Measurements from ENCODE around the gene ALOXE3. TPM values are rescaled to one million over a fixed set of nuclear protein-coding genes. Genes with fewer than 3 reads are reported as not detected.

ALOXE3 gene
- total and polyA plus RNA-seq, 2 of the 8 experiments (the other 6 are each of a cell fraction or from before 2014, with no cell fraction given), result 0.26 TPM; not detected in 1

DNA sequence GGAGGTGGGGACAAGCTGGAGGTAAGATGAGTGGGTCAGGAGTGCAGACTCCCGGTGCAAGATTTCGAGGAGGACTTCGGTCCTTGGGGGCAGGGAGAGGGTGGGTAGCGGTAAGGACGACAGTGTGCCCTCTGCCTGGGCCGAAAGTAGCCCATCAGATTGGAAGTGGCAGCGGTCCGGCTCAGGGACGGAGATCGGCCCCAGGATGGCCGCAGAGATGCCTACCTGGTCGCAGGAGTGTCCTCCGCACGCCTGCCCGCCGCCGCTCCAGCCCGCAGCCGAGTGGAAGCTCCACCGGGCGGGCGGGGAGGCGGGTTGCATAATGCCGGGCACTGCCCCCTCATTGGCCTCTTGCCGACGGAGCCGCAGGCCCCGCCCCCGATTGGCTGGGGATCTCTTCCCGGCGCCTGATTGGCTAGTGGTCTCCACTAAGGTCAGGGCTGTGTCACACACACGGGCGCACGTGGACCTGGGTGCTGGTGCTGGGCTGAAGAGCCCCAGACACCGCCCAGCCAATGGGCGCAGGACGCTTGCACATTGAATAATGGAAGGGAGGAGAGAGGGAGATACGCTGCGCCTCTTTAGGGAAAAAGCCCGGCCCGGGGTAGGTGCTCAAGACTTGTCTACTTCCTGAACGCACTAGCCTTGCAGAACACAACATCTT, 33.9 kb upstream of the ALOXE3 start, which contains the start of gene PER1 (continued):
- TF ChIP-seq, protein P1, sequence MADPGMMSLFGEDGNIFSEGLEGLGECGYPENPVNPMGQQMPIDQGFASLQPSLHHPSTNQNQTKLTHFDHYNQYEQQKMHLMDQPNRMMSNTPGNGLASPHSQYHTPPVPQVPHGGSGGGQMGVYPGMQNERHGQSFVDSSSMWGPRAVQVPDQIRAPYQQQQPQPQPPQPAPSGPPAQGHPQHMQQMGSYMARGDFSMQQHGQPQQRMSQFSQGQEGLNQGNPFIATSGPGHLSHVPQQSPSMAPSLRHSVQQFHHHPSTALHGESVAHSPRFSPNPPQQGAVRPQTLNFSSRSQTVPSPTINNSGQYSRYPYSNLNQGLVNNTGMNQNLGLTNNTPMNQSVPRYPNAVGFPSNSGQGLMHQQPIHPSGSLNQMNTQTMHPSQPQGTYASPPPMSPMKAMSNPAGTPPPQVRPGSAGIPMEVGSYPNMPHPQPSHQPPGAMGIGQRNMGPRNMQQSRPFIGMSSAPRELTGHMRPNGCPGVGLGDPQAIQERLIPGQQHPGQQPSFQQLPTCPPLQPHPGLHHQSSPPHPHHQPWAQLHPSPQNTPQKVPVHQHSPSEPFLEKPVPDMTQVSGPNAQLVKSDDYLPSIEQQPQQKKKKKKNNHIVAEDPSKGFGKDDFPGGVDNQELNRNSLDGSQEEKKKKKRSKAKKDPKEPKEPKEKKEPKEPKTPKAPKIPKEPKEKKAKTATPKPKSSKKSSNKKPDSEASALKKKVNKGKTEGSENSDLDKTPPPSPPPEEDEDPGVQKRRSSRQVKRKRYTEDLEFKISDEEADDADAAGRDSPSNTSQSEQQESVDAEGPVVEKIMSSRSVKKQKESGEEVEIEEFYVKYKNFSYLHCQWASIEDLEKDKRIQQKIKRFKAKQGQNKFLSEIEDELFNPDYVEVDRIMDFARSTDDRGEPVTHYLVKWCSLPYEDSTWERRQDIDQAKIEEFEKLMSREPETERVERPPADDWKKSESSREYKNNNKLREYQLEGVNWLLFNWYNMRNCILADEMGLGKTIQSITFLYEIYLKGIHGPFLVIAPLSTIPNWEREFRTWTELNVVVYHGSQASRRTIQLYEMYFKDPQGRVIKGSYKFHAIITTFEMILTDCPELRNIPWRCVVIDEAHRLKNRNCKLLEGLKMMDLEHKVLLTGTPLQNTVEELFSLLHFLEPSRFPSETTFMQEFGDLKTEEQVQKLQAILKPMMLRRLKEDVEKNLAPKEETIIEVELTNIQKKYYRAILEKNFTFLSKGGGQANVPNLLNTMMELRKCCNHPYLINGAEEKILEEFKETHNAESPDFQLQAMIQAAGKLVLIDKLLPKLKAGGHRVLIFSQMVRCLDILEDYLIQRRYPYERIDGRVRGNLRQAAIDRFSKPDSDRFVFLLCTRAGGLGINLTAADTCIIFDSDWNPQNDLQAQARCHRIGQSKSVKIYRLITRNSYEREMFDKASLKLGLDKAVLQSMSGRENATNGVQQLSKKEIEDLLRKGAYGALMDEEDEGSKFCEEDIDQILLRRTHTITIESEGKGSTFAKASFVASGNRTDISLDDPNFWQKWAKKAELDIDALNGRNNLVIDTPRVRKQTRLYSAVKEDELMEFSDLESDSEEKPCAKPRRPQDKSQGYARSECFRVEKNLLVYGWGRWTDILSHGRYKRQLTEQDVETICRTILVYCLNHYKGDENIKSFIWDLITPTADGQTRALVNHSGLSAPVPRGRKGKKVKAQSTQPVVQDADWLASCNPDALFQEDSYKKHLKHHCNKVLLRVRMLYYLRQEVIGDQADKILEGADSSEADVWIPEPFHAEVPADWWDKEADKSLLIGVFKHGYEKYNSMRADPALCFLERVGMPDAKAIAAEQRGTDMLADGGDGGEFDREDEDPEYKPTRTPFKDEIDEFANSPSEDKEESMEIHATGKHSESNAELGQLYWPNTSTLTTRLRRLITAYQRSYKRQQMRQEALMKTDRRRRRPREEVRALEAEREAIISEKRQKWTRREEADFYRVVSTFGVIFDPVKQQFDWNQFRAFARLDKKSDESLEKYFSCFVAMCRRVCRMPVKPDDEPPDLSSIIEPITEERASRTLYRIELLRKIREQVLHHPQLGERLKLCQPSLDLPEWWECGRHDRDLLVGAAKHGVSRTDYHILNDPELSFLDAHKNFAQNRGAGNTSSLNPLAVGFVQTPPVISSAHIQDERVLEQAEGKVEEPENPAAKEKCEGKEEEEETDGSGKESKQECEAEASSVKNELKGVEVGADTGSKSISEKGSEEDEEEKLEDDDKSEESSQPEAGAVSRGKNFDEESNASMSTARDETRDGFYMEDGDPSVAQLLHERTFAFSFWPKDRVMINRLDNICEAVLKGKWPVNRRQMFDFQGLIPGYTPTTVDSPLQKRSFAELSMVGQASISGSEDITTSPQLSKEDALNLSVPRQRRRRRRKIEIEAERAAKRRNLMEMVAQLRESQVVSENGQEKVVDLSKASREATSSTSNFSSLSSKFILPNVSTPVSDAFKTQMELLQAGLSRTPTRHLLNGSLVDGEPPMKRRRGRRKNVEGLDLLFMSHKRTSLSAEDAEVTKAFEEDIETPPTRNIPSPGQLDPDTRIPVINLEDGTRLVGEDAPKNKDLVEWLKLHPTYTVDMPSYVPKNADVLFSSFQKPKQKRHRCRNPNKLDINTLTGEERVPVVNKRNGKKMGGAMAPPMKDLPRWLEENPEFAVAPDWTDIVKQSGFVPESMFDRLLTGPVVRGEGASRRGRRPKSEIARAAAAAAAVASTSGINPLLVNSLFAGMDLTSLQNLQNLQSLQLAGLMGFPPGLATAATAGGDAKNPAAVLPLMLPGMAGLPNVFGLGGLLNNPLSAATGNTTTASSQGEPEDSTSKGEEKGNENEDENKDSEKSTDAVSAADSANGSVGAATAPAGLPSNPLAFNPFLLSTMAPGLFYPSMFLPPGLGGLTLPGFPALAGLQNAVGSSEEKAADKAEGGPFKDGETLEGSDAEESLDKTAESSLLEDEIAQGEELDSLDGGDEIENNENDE (IDR thresholded peaks at IDR 0.05; ENCODE audit: insufficient replicate concordance, low read length), result no peak
- TF ChIP-seq CHD2 (IDR thresholded peaks at IDR 0.05; ENCODE audit: low read length) (no peak), RXRA (IDR thresholded peaks at IDR 0.05; ENCODE audit: insufficient read depth, low read depth, low read length) (no peak), SRF (IDR thresholded peaks at IDR 0.05; ENCODE audit: low read depth, low read length) (peak; percentile 14; the same call in 1 of the 2 replicates), BACH1 (IDR thresholded peaks at IDR 0.05; ENCODE audit: low read length) (peak; percentile 32; the same call in 1 of the 2 replicates), RFX5 (IDR thresholded peaks at IDR 0.05; ENCODE audit: borderline replicate concordance, low read depth, low read length) (peak; percentile 18; the same call in 1 of the 2 replicates), SUZ12 (IDR thresholded peaks at IDR 0.05; ENCODE audit: low read length) (no peak), SIN3A (conservative IDR thresholded peaks at IDR 0.05 in 1 of 2, IDR thresholded peaks at IDR 0.05 in 1 of 2; ENCODE audit: low read depth in 1 of 2, low read length in 2 of 2) (peak; percentile 27 to 63; a peak in 3 of 4 replicates), FOSL1 (IDR thresholded peaks at IDR 0.05; ENCODE audit: insufficient read depth, low read depth, low read length) (no peak)
- TF ChIP-seq, protein P2, sequence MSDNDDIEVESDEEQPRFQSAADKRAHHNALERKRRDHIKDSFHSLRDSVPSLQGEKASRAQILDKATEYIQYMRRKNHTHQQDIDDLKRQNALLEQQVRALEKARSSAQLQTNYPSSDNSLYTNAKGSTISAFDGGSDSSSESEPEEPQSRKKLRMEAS (IDR thresholded peaks at IDR 0.05), result peak; percentile 90

Data from H1 (cell line).